Omental fat pad (tissue), 4 donors: ENCODE measurements around the gene ADORA2B. TPM values are rescaled to one million over a fixed set of nuclear protein-coding genes. Genes with fewer than 3 reads are reported as not detected.
"Not testable (repeated sequence)": the region's sequence is repeated elsewhere in the genome, so short reads cannot be mapped to it uniquely, and the experiment has no call there.

Source experiments
- ATAC-seq: fragments of 150-250 bp; one replicate; pipeline ENCODE4 v1.9.1; 2016; ENCODE audit warnings: mild to moderate bottlenecking, moderate library complexity; ENCODE audit not compliant: low FRiP score
- DNase-seq: peaks from one replicate; pipeline ENCODE4 v3.0.0-alpha.2; 2019; ENCODE audit warnings: low spot score
- CTCF ChIP-seq, 3 donors: fragments of 450-650 bp; IDR thresholded peaks; one replicate each; pipeline ENCODE4 v1.5.1; 2016 to 2017; ENCODE audit warnings: antibody characterized with exemption in 3 of 3, mild to moderate bottlenecking in 3 of 3, moderate library complexity in 2 of 3
- total RNA-seq, 4 donors: library from RNA; depleted of rRNA; stranded (reverse); fragments of >200 nt; gene quantifications; one replicate each; pipeline ENCODE4 v1.1.0, GENCODE V29; 2016

Gene ADORA2B
- total RNA-seq, 4 donors from 2014 or later = 0.82 to 5.6 (median 2.1) TPM; not detected in 1

- ATAC-seq (no peak), DNase-seq (no peak)
- TF ChIP-seq CTCF (IDR thresholded peaks at IDR 0.05) = no peak
Observed at GRCh38 chr17:15935891-15936290, 9.0 kb upstream of the ADORA2B start.

GRCh38 chr17:15936481-15936880, 8.4 kb upstream of the ADORA2B start:
- not testable (repeated sequence) for DNase-seq, ATAC-seq

GRCh38 chr17:15941781-15942180, 3.1 kb upstream of the ADORA2B start:
- DNase-seq (no peak), ATAC-seq (no peak)
- no peak for TF ChIP-seq CTCF (IDR thresholded peaks at IDR 0.05)

GRCh38 chr17:15942207-15942833, 2.6 kb upstream of the ADORA2B start:
- ATAC-seq (no peak), DNase-seq (no peak)
- no peak for TF ChIP-seq CTCF (IDR thresholded peaks at IDR 0.05)

- TF ChIP-seq CTCF (IDR thresholded peaks at IDR 0.05) = no peak
- ATAC-seq = peak; percentile 43
- no peak for DNase-seq
Observed at GRCh38 chr17:15943971-15944758, 765 bp upstream of the ADORA2B start.

- ATAC-seq = peak; percentile 52
Observed at GRCh38 chr17:15945527-15946191, 729 bp downstream of the ADORA2B start.

More at GRCh38 chr17:15945527-15946191, 729 bp downstream of the ADORA2B start:
- no peak for TF ChIP-seq CTCF (IDR thresholded peaks at IDR 0.05)
- DNase-seq = no peak
